Suppressor macrophage (primary cell): ENCODE results near the gene PPP1R9B.

Source experiments
- DNase-seq, 4 experiments: peaks; one replicate each; pipeline ENCODE4 v3.0.0-alpha.2; 2020 to 2022

PPP1R9B gene

DNA sequence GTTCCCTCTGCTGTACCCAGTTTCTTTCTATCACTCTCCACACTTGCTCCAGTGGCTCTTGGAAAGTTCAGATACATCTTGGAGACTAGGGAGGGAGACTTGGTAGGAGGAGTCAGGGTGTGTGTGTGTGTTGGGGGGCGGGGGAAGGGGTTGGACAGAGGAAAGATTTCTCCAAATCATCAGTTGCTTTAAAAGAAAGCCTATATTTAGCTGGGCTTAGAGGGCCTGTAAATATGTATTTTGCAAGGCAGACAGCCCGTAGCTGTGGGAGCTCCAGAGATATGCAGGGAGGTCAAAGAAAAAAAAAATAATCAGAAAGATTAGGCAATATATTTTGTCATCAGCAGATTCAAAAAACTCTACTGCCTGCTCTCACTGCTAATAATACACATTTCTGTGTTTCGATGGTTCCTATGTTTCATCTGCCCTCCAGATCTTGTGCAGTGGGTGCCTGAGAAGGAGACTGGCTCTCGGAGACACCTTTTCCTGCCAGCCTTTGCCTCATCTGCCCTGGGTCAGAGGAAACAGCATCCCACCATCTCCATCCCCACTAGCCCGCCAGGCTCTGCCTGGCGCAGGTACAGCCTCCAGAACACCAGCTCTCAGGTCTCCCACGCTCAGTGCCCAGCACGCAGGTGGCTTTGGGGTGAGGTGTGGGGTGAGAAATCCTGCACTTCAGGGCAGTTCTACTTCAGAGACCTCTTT, 4.8 kb upstream of the PPP1R9B start:
- DNase-seq, result peak in 3 of 4 experiments; percentile 48 to 61 (median 54)

DNA sequence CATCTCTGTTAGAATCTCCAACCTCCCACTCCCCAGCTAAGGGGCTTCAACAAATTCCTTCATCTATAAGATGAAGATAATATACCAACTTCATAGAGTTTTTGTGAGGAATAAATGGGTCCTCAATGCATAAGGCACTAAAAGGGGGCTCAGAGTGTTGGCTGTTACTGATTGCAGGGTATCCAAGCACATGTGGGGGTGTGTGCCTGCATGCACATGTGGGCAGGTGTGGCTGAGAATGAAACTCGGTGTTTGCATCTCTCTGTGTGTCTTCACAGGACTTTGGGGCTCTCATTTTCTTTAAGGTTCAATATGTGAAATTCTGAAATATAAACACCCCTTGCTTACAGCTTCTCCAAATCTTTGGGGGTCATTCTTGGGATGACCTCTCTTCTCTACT, 4.1 kb upstream of the PPP1R9B start:
- DNase-seq, result no peak

DNA sequence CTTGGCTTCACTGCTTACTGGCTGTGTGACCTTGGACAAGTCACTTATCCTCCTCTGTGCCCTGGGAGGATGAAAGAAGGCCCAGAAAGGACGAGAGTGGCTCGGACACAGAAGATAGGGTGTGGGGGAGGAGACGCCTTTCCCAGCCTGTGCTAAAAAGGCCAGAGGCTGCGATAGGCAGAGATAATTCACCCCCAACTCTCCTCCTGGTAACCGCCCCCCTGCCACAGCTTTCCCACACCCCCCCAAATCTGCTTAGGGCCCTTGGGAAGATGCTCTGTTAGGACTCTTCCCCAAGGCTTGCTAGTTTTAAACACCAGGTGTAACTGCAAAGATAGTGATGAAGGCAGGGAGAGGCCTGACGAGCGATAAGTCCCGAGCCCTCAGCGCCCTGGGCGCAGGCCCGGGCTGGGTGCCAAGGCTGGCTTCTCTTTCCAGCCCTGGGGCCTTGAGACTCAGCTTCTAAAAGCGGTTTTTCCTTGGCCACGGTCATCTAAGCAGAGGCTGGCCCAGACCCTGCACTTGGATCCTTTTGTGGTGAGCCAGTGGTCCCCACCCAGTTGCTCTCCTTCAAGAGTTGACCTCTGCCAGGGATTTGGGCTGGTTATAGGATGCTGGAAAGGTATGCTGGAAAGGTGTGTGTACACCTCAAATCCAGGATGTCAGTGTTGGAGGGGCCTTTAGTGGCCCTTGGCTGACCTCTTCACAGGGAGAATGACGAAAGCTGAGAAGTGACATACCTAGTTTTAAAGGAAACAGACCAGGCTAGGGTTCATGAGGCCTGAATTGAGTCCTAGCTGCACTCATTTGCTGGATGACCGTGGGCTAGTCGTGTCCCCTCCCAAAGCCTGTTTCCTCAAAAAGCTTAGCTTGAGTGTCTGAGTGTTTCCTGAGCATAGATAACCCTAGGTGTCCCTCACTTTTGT, 3.4 kb upstream of the PPP1R9B start:
- peak in 3 of 4 experiments; percentile 41 to 60 (median 51) for DNase-seq

DNA sequence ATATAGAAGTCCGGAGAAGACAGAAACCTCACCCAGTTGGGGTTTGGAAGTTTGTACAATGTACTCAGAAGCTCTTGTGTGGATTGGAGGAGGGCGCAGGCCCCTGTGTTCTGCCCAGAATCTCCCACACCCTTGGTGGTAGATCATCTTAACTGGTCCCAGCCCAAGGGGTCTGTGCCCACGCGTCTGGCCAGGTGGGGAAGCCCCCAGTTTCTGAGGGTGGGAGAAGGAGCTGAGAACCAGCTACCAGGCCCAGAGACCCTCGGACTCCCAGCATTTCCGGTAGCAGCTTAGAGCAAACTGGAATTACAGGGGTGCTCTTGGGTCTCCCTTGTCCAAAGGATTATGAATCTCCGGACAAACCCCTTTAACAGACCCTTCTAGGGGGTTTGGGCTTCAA, 2.3 kb upstream of the PPP1R9B start:
- DNase-seq, result no peak

DNA sequence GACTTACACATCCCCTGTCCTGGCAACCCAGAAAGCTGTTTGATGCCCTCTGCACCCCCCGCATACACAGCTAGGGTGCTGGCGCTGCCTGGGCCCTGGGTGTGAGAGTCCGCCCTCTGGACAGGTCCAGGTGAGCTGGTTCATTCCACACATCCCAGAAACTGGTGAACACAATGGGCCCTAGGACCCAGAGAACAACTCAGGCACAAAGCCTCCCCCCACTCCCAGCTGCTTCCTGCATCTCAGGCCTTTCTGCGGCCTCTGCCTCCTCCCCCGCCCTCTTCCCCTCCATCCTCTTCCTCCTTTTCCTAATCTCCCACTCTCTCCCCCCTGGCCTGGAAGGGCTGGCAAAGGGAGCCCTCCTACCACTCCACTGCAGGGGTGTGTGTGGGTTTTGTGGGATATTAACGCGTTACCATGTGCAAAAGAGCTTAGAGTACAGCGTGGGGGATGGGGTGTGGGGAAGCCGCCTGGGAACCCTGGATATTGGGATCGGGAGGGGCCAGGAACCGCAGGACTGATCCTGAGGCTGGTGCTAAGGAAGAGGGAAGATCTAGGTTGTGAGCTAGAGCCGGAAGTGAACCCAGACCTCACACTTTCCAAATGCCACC, 1.6 kb upstream of the PPP1R9B start:
- DNase-seq, result peak; percentile 76 to 89 (median 84)

DNA sequence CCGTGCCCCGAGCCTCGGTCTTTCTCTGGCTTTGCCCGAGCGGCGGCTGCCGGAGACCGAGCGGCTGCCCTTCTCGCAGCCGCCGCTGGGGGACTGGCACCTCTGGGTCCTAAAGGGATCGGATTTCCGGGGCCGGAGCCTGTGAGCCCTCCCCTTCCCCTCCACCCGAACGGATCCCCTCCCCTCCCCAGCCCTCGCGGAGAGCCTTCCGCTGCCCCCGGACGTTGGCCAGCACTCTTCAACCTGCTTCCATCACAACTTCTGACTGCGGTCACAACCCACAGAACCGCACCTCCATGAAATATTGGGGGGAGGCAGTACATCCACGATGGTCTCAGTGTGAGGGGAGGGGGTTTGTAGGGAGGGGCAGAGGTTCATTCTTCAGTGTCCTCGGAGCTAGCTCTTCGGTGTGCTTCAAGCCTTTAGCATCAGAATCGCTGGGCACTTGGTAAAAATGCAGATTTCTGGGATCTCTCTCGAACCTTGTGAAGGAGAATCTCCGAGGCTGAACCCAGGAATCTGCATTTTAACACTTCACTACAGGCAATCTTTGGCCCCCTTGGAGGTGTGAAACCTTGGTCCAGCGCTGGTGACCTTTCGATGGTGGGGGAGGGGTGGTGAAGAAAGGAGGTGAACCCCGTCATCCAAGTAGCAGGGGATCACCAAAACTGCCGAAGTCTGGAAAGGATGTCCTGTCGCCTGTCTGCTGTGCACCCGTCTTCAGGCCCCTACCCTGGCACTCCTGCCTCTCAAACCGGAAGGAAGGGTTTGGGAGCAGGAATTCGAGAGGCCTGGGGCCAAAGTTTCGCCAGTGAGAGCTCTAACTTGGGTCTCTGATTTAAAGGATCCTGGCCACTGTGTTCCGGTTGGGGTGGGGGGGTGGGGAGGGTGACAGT, 812 bp upstream of the PPP1R9B start:
- DNase-seq, result peak; percentile 93 to 97 (median 95)

DNA sequence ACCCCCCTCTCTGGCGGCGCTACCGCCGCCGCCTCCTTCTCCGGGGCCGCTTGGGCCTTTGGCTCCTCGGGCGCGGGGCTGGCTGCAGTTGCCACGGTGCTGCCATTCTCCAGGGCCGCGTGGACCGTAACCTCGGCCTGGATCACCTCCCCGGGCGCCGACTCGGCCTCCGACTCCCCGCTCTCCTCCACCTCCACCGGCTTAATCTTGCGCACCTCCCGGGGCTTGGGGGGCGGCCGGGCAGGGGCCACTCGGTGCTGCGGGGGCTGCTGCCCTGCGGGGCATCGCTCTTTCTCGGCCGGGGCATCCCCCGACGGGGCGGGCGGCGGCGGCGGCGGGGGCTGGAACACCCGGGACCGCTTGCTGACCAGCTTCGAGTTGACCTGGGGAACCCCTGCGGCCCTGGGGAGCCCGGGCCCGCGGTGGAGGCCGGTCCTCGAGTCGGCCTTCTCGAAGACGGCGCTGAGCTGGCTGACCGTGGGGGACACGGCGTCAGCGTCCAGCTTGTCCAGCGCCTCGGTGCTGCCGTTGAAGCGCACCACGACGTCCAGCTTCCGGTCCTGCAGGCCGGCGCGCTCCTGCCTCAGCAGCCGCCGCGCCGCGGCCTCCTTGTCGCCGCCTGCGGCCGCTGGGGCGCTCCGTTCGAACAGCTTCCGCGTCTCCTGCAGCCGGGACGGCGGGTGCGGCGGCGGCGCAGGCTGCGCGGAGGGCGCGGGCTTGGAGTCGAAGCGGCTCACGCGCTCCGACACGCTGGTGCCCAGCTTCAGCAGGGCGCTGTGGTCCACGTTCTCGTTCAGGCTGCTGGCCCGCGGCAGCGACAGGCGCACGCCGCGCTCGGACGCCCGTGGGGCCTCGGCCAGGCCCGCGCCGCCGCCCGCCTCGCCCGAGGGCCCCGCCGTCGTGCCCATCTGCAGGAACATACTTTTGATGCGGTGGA, 792 bp downstream of the PPP1R9B start:
- peak; percentile 65 to 84 (median 74) for DNase-seq

DNA sequence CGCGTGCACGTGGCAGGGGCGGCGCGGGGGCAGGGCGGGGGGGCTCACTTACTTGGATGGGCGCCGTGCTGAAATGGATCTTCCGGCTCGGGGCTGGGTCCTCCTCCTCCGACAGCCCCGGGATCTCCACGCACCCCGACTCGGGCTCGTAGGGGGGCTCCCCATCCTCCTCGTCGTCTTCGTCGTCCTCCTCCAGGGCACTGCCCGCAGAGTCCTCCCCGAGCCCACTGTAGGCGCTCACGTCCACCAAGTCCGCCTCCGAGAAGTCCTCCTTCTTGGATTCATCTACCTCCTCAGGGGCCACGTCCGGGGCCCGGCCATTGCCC, 1.4 kb downstream of the PPP1R9B start:
- peak in 1 of 4 experiments; percentile 80 for DNase-seq

DNA sequence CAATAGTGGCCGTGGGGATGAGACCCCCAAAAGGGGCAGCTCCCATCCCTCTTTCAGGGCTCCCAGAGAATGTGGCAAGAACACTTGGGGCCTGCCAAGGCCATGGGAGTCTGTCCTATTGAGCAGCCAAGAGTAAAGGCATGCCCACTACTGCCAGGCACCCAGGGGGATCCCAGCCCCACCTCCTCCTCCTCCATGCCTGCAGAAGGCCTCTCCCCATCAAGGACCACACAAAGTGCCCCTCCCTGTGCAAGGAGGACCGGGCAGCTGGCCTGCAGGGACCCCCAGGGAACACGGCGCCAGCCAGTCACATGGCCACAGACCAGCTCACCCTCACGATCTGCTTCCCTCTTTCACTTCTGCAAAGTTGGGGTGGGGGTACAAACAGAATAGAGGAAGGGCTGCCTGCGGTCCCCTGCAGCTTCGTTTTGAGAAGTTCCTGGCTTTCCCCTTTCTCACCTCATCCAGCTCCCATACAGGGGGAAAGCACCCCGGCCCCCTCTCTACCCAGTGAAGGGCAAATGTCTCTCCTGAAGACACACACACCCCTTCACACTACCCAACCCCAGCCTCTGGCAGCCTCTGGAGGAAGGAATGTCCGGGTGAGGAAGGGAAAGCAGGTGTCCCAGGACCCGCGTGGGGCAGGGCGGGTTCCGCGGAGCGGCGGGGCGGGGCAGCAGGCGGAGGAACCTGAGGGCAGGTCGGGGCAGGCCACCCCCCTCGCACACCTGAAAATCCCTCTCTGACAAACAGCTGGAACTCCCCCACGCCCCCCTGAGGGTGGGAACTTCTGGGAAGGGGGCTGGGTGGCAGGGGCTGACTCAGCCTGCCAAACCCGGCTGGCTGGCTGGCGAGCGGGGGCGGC, 2.0 kb downstream of the PPP1R9B start:
- peak; percentile 86 to 94 (median 92) for DNase-seq

DNA sequence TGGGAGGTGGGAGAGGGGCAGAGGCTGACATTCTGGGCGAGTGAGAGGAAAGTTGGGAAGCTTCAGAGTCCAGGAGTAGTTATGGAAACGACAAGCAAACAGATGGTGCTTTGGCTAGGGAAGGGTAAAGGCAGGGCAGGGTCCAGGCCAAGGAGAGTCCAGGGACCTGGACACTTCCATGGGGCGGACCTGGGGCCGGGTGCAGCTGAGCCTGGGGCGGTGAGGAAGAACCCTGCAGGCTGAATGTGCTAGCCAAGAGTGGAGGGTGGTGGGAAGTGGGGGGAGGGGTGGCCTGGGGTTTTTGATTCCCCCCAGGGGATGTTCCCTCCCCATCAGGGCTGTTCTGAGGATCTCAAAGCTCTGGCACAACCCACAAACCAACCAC, 2.6 kb downstream of the PPP1R9B start:
- peak in 2 of 4 experiments; percentile 51 to 52 for DNase-seq

DNA sequence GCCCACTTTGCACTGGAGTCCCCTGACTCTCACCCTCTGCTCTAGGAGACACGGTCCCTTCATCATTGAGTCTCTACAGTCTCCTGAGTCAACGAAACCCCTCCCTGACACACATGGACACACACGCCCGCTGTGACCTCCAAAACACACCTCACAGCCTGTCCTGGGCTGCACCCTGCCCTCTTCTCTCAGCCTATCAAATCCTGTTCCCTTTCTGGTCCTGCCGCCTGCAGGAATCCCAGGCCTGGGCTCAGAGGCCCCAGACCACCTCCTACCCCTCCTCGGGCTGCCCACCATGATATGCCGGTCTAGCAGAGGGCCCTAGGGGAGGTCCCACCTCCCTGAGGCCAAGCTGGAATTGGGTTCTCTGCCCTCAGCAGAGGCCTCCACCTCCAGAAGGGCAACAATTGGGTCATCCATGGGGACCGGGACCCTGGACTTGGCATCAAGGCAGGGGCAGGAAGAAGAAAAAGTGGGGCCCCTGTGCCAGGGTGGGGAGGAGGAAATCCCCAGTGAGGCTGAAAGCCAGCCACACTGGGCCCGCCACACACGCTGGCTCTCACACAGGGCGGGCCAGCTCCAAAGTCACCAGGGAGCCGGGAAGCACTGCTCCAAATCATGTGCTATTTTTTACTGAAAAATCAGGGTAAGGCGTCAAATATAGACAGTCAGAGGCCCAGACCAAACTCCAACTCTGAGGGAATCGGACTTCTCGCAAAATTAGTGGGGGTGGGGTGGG, 3.4 kb downstream of the PPP1R9B start:
- DNase-seq, result peak in 2 of 4 experiments; percentile 30 to 53

DNA sequence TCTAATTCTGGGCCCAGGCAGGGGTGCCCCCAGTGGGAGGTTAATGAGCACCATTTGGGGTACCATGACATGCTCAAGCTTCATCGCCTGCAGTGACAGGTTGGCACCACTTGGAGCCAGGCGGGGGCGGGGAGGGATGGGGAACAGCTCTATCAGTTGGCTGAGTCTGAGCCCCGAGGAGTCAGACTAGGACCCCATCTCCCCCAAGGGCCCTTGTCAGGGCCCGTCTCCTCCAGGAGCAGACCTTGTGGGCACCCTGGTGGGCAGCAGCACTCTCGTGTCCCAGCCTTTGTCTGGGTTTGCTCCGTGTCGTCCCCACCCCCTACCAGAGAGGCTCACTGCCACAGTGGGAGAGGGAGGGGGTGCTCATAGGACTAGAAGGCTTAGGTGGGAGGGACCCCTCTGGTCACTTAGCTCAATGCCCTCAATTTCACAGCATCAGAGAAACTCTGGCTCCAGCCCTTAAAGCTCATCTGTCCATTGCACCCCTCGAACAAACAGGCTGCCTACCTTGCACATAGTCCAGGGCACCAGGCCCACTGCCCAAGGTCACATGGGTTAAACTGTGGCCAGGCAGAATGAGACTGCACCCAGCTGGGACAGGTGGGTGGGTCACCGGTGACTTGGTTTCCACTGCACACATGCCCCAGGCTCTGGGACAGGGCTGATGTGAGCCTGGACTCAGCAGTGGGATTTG, 4.1 kb downstream of the PPP1R9B start:
- DNase-seq, result peak in 1 of 4 experiments; percentile 42

DNA sequence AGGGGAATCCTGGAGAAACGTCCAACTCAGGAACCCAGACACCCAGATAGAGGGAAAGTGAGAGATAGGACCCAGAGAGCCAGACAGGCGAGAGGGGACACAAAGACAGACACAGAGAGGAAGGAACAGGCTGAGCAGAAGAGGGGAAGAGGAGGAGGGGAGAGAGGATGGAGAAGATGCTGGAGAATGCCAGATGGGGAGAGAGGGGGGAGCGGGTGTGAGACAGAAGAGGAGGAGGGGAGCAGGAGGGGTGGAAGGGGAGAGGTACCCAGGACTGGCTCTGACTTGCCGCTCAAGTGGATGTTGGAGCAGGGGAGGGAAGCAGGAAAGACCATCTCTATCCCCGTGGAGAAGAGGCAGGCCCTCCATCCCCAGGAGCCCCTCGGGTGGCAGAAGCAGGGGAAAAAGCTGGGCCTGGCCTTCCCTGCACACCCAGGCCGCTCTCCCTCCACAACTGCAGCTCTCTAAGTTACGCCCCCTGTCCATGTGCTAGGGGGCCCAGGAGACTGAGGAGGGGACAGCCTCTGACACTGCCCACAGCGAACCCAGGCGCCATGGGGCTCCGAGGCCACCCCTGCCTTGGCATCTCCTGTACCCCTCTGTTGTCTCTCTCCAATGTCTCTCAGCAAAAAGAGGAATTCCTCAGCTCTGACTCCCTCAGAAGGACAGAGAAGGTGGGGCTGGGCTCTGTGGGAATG, 4.8 kb downstream of the PPP1R9B start:
- DNase-seq, result no peak

DNA sequence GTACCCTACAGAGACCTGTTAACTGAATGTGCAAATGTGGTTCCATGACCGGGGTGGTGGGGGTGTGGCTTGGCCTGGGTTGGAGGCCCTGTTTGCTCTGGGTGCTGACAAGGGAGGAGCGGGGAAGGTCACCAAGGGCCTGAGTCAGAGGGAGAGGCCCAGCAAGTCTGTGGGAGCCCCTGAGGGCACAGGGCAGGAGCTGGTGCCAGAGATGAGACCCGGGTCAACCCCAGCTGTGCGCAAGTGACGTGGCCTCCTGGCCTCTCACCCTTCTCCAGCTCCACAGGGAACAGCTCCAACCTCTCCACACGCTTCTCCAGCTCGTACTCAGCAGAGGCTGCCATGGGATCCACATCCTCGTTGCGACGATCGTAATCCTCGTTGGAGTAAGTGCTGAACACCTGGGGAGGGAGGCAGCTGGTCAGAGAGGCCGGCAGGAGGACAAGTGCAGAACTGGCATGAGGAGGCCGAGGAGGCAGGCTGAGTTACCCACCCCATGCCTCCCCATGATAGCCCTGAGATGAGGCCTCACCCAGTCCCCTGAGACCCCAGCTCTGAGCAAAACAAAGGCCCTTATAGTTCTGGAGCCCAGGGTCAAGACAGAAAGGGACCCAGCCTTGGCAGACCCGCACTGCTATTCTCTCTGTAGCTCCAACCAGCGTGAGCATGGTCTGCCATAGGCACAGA, 5.5 kb downstream of the PPP1R9B start:
- no peak for DNase-seq

DNA sequence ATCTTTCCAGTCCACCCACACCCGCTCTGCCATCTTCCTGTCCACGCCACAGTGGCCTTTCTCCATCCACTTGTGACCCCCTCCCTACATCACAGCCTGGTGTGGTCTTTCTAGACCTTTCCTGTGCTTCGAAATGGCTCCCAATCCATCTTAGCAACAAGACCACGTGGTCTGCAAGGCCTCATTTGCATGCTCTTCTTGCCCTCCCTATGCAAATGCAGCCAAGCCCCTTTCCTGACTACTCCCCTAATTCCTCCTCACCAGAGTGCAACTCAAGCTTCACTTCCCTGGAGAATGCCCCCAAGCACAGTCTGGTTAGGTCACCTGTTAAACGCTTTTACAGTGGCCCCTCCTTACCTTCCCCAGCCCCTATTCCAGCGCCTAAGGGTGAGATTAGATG, 6.1 kb downstream of the PPP1R9B start:
- DNase-seq, result no peak

DNA sequence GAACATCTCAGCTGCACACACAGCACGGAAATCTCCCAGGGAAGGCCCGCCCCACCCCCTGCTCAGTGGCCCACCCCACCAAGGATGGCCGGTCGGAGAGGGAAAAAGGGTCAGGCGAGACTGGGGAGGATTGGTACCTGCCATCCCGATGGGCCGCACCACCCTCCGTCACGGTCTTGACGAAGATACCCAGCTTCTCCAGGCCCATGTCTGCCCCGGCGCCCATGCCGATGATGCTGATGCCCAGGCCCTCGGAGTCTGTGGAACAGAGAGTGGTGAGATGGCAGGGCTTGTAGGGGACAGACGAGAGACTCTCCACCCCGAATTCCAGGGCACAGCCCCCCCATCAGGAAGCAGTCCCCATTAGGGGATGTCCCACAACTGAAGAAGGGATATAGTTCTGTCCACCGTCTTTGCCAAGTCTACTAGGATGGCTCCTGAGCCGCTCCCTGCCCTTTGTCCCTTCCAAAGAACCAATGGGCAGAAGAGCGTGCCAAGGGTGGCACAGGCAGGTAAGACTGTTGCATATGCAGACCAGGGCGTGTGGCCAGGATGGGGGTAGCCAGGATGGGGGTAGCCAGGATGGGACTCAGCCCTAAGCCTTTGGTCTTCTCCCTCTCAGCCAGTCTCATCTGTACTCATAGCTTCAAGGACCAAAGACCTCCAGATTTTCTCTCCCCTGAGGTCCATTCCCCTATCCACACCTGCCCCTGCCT, 6.9 kb downstream of the PPP1R9B start:
- no peak for DNase-seq

DNA sequence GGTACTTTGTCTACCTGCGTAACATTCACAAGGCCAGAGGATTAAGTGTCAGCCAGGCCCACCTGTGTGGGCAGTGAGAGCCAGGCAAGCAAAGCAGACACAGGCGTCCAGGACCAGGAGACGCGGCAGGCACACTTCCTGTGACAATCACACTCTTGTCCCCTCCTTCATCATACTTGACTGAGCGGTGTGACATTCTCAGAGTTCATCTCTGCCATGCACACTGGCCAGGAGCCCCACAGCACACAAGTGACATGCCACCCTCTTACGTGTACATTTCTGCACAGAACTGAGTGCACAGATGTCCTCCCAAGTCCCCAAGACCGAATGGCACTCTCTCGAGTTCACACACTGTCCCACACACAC, 8.7 kb downstream of the PPP1R9B start:
- DNase-seq, result no peak
